ENCODE measurements around the gene ESPL1. TPM values are rescaled to one million over a fixed set of nuclear protein-coding genes. Genes with fewer than 3 reads are reported as not detected.

ESPL1 gene
- total RNA-seq, 1 experiment from 2014 or later = 54.6 TPM

DNA sequence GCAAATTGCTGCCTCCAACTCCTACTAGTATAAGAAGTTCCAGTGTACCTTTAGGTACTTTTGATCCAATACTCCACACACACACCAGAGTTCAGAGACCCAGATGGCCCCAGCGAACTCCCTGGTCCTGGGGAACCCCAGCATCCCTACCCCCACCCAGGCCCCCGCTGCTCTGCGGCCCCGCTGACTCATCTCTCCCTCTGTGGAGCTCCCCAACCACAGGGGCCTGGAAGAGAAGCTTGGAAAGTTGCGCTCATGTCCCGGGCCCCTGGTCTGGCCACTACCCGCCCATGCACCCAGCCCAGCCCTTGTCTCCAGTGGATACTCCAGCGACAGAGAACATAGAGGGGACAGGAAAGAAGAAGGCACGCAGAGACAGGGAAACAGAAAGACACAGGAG, 72.3 kb downstream of the ESPL1 start:
- TF ChIP-seq SIN3A (IDR thresholded peaks at IDR 0.05; ENCODE audit: borderline replicate concordance, insufficient read depth, low read depth, low read length) = no peak
- TF ChIP-seq, protein P1, sequence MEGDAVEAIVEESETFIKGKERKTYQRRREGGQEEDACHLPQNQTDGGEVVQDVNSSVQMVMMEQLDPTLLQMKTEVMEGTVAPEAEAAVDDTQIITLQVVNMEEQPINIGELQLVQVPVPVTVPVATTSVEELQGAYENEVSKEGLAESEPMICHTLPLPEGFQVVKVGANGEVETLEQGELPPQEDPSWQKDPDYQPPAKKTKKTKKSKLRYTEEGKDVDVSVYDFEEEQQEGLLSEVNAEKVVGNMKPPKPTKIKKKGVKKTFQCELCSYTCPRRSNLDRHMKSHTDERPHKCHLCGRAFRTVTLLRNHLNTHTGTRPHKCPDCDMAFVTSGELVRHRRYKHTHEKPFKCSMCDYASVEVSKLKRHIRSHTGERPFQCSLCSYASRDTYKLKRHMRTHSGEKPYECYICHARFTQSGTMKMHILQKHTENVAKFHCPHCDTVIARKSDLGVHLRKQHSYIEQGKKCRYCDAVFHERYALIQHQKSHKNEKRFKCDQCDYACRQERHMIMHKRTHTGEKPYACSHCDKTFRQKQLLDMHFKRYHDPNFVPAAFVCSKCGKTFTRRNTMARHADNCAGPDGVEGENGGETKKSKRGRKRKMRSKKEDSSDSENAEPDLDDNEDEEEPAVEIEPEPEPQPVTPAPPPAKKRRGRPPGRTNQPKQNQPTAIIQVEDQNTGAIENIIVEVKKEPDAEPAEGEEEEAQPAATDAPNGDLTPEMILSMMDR (IDR thresholded peaks at IDR 0.05) = no peak
- no peak for TF ChIP-seq TCF7L2 (IDR thresholded peaks at IDR 0.05; ENCODE audit: low read depth, low read length)
- TF ChIP-seq, protein P2, sequence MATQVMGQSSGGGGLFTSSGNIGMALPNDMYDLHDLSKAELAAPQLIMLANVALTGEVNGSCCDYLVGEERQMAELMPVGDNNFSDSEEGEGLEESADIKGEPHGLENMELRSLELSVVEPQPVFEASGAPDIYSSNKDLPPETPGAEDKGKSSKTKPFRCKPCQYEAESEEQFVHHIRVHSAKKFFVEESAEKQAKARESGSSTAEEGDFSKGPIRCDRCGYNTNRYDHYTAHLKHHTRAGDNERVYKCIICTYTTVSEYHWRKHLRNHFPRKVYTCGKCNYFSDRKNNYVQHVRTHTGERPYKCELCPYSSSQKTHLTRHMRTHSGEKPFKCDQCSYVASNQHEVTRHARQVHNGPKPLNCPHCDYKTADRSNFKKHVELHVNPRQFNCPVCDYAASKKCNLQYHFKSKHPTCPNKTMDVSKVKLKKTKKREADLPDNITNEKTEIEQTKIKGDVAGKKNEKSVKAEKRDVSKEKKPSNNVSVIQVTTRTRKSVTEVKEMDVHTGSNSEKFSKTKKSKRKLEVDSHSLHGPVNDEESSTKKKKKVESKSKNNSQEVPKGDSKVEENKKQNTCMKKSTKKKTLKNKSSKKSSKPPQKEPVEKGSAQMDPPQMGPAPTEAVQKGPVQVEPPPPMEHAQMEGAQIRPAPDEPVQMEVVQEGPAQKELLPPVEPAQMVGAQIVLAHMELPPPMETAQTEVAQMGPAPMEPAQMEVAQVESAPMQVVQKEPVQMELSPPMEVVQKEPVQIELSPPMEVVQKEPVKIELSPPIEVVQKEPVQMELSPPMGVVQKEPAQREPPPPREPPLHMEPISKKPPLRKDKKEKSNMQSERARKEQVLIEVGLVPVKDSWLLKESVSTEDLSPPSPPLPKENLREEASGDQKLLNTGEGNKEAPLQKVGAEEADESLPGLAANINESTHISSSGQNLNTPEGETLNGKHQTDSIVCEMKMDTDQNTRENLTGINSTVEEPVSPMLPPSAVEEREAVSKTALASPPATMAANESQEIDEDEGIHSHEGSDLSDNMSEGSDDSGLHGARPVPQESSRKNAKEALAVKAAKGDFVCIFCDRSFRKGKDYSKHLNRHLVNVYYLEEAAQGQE (IDR thresholded peaks at IDR 0.05; ENCODE audit: insufficient read depth in 1 of 2, low read depth in 2 of 2, low read length in 1 of 2) = no peak
- no peak for TF ChIP-seq POLR2AphosphoS5 (IDR thresholded peaks at IDR 0.05; ENCODE audit: low read depth, low read length)
- in situ Hi-C loops (cut with HindIII; ENCODE audit: low pct_unique_long_range_greater_than_20kb, low sequenced_read_pairs) = no loop called here
- Histone ChIP-seq H3K27me3 (ENCODE audit: control insufficient read depth, insufficient read depth, low read length) (no peaks in the 10 kb centered on the region), H3K4me3 (ENCODE audit: low read depth in 2 of 2, low read length in 2 of 2) (no peak overlapping the region), H3K27ac (ENCODE audit: low read length) (no peak overlapping the region), H3K36me3 (ENCODE audit: control insufficient read depth, insufficient read depth, low read length) (no peaks in the 10 kb centered on the region; the same call in 1 of the 2 replicates), H3K4me1 (ENCODE audit: control insufficient read depth, insufficient read depth, low read length) (peaks cover 5% of the 10 kb centered on the region; the same call in 1 of the 2 replicates), H3K9me3 (ENCODE audit: control insufficient read depth, insufficient read depth, low read depth, low read length) (no peaks in the 10 kb centered on the region)
- BruUV-seq (replicated peaks) = no TSS peak
- CTCF ChIA-PET = no interaction called here
- no peak for ATAC-seq
- POLR2A ChIA-PET = no interaction called here
- no peak for DNase-seq (ENCODE audit: low read depth, low spot score)
- intact Hi-C loops (cut with micrococcal nuclease; ENCODE audit: unreplicated experiment) = no loop called here

Other genes starting within 250 kb of the ESPL1 start
- gene TNS2, start 218.2 kb upstream of the ESPL1 start, total RNA-seq (2021; ENCODE audit: unreplicated experiment) = 48.1 TPM
- 25.0 TPM for gene SPRYD3, start 188.9 kb upstream of the ESPL1 start, total RNA-seq (2021; ENCODE audit: unreplicated experiment)
- 4.7 TPM for gene IGFBP6, start 170.6 kb upstream of the ESPL1 start, total RNA-seq (2021; ENCODE audit: unreplicated experiment)
- gene SOAT2, start 164.8 kb upstream of the ESPL1 start, total RNA-seq (2021; ENCODE audit: unreplicated experiment) = not detected
- gene ZNF740, start 87.6 kb upstream of the ESPL1 start, total RNA-seq (2021; ENCODE audit: unreplicated experiment) = 46.8 TPM
- gene CSAD, start 87.4 kb upstream of the ESPL1 start, total RNA-seq (2021; ENCODE audit: unreplicated experiment) = 15.4 TPM
- 0.98 TPM for gene ITGB7, start 61.0 kb upstream of the ESPL1 start, total RNA-seq (2021; ENCODE audit: unreplicated experiment)
- gene RARG, start 36.1 kb upstream of the ESPL1 start, total RNA-seq (2021; ENCODE audit: unreplicated experiment) = 41.2 TPM
- 340 TPM for gene PFDN5, start 27.2 kb downstream of the ESPL1 start, total RNA-seq (2021; ENCODE audit: unreplicated experiment)
- 77.4 TPM for gene MYG1, start 31.4 kb downstream of the ESPL1 start, total RNA-seq (2021; ENCODE audit: unreplicated experiment)
- gene AAAS, start 53.3 kb downstream of the ESPL1 start, total RNA-seq (2021; ENCODE audit: unreplicated experiment) = 77.7 TPM
- gene SP7, start 68.1 kb downstream of the ESPL1 start, total RNA-seq (2021; ENCODE audit: unreplicated experiment) = not detected
- 81.0 TPM for gene SP1, start 111.9 kb downstream of the ESPL1 start, total RNA-seq (2021; ENCODE audit: unreplicated experiment)
- gene AMHR2, start 155.6 kb downstream of the ESPL1 start, total RNA-seq (2021; ENCODE audit: unreplicated experiment) = 0.13 TPM
- 454 TPM for gene PRR13, start 173.4 kb downstream of the ESPL1 start, total RNA-seq (2021; ENCODE audit: unreplicated experiment)
- gene PCBP2, start 183.8 kb downstream of the ESPL1 start, total RNA-seq (2021; ENCODE audit: unreplicated experiment) = 836 TPM
- gene MAP3K12, start 231.2 kb downstream of the ESPL1 start, total RNA-seq (2021; ENCODE audit: unreplicated experiment) = 32.2 TPM
- gene TARBP2, start 233.0 kb downstream of the ESPL1 start, total RNA-seq (2021; ENCODE audit: unreplicated experiment) = 67.3 TPM
- not detected for gene NPFF, start 239.2 kb downstream of the ESPL1 start, total RNA-seq (2021; ENCODE audit: unreplicated experiment)

All from Panc1 (cell line).